Prostate gland (tissue), 2 donors: ENCODE measurements around the gene EPS15. TPM values are rescaled to one million over a fixed set of nuclear protein-coding genes. Genes with fewer than 3 reads are reported as not detected.

Experiments
- DNase-seq: peaks from one replicate; pipeline ENCODE4 v3.0.0-alpha.2; 2019; ENCODE audit warnings: low spot score
- H3K27ac ChIP-seq, 2 donors: fragments of 200-600 bp; sonication (generic); 2 replicates each; pipeline ENCODE4 v1.5.1; 2017 to 2019
- H3K27me3 ChIP-seq: fragments of 200-600 bp; sonication (generic); replicated peaks from 2 replicates; pipeline ENCODE4 v1.5.1; 2019; ENCODE audit not compliant: insufficient read depth
- H3K36me3 ChIP-seq, 2 donors: fragments of 200-600 bp; sonication (generic); 1 replicate in 1 of 2; 2 replicates in 1 of 2; pipeline versions ENCODE4 v1.5.1 to v1.8.1; 2017 to 2019
- H3K4me1 ChIP-seq: fragments of 200-600 bp; sonication (generic); replicated peaks from 2 replicates; pipeline ENCODE4 v1.5.1; 2019
- H3K4me3 ChIP-seq, 2 donors: fragments of 200-600 bp; sonication (generic); 2 replicates each; pipeline ENCODE4 v1.5.1; 2017 to 2019
- H3K9me3 ChIP-seq: fragments of 200-600 bp; sonication (generic); 2 replicates; pipeline ENCODE4 v1.5.1; 2017
- POLR2A ChIP-seq: fragments of 450-650 bp; IDR thresholded peaks from one replicate; pipeline ENCODE4 v1.6.1; 2016; ENCODE audit warnings: antibody characterized with exemption, mild to moderate bottlenecking
- POLR2AphosphoS5 ChIP-seq: sonication (generic); formaldehyde crosslinking; IDR thresholded peaks from one replicate; pipeline ENCODE4 v1.6.1; 2017; ENCODE audit warnings: antibody characterized with exemption
- WGBS: methylation state at CpG from one replicate; pipeline ENCODE4 v1.1.5; 2018; 5-methylcytosine and 5-hydroxymethylcytosine counted together
- intact Hi-C: fragments of 100-400 bp; cut with DNase I; formaldehyde crosslinking; loops from one replicate; pipeline ENCODE4 v1.14.2; 2022
- total RNA-seq, 2 donors: library from RNA; depleted of rRNA; stranded (reverse); fragments of >200 nt; gene quantifications; one replicate each; pipeline ENCODE4 v1.1.0, GENCODE V29; 2016
- TF ChIP-seq, protein P1 (sequence below), 4 experiments: fragments of 200-600 bp in 2 of 4; fragments of 450-650 bp in 2 of 4; sonication (generic) in 2 of 4; IDR thresholded peaks; 1 replicate in 3 of 4; 2 replicates in 1 of 4; pipeline ENCODE4 v1.5.1; 2016 to 2019; ENCODE audit warnings: antibody characterized with exemption in 4 of 4, mild to moderate bottlenecking in 2 of 4, moderate library complexity in 2 of 4

The EPS15 gene
- total RNA-seq = 10 to 100 TPM; 62.4 to 70.4 TPM

GRCh38 chr1:51519048-51519864, at the start of gene EPS15:
Gene EPS15, minus strand, starts transcription at chr1:51519266. Its CDS starts 35 bp downstream, at chr1:51519231.
- DNase-seq = peak; percentile 90
- H3K27me3 ChIP-seq = no peaks in the 10 kb centered on the region
- H3K4me1 ChIP-seq = no peaks in the 10 kb centered on the region
- intact Hi-C loops = no loop called here
- H3K9me3 ChIP-seq = no peaks in the 10 kb centered on the region
- TF ChIP-seq POLR2AphosphoS5 (peak; percentile 33), POLR2A (peak; percentile 85)
- TF ChIP-seq, protein P1, sequence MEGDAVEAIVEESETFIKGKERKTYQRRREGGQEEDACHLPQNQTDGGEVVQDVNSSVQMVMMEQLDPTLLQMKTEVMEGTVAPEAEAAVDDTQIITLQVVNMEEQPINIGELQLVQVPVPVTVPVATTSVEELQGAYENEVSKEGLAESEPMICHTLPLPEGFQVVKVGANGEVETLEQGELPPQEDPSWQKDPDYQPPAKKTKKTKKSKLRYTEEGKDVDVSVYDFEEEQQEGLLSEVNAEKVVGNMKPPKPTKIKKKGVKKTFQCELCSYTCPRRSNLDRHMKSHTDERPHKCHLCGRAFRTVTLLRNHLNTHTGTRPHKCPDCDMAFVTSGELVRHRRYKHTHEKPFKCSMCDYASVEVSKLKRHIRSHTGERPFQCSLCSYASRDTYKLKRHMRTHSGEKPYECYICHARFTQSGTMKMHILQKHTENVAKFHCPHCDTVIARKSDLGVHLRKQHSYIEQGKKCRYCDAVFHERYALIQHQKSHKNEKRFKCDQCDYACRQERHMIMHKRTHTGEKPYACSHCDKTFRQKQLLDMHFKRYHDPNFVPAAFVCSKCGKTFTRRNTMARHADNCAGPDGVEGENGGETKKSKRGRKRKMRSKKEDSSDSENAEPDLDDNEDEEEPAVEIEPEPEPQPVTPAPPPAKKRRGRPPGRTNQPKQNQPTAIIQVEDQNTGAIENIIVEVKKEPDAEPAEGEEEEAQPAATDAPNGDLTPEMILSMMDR (IDR thresholded peaks at IDR 0.05) = no peak
- H3K27ac ChIP-seq = peak within 1 kb of the TSS; percentile 81 to 94
- WGBS = 1% methylated on average over 24 of the region's 56 CpGs
- peak within 1 kb of the TSS; percentile 83 to 95 for H3K4me3 ChIP-seq
- H3K36me3 ChIP-seq = no peaks in the 10 kb centered on the region

DNA sequence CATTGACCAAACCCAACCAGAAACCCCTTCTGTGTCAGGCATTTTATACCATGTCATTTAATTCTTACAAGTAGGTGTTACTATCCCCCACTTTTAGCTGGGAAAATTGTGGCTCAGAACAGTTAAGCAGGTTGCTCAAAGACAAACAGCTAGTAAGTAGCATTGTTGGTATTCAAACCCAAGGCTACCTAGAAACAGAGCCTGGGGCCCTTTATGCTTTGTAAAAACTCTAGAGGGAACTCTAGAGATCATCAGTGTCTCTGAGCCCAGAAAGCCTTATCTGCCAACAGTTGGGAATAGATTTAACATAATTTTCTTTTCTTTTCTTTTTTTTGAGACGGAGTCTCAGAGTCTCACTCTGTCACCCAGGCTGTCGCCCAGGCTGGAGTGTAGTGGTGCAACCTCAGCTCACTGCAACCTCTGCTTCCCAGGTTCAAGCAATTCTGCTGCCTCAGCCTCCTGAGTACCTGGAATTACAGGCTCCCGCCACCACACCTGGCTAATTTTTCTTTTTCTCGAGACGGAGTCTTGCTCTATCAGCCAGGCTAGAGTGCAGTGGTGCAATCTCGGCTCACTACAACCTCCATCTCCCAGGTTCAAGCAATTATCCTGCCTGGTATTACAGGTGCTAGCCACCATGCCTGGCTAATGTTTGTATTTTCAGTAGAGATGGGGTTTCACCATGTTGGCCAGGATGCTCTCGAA, 49.3 kb upstream of the EPS15 start:
- no peak for TF ChIP-seq POLR2AphosphoS5
- no peak for TF ChIP-seq POLR2A
- TF ChIP-seq, protein P1 (IDR thresholded peaks at IDR 0.05) = no peak

GRCh38 chr1:51567653-51568052, 48.6 kb upstream of the EPS15 start:
- intact Hi-C loops = loop anchor here (10.0 kb wide), 1 partner anchor 197 kb away; no protein-coding TSS in a partner anchor

More for the DNA sequence above, 49.3 kb upstream of the EPS15 start:
- DNase-seq = no peak
- 90% methylated on average over 7 of the region's 7 CpGs for WGBS
- intact Hi-C loops = loop anchor here (10.0 kb wide), 1 partner anchor 196 kb away; no protein-coding TSS in a partner anchor
- no peaks in the 10 kb centered on the region for H3K36me3 ChIP-seq
- H3K4me3 ChIP-seq = no peak overlapping the region
- no peaks in the 10 kb centered on the region for H3K27me3 ChIP-seq
- H3K9me3 ChIP-seq = no peaks in the 10 kb centered on the region
- H3K4me1 ChIP-seq = peaks cover 16% of the 10 kb centered on the region
- H3K27ac ChIP-seq = peak overlapping the region; percentile 48 to 68

GRCh38 chr1:51566260-51566659, 47.2 kb upstream of the EPS15 start:
- H3K4me3 ChIP-seq = no peak overlapping the region
- no peaks in the 10 kb centered on the region for H3K27me3 ChIP-seq
- intact Hi-C loops = loop anchor here (10.0 kb wide), 1 partner anchor 199 kb away; no protein-coding TSS in a partner anchor
- peaks cover 16% of the 10 kb centered on the region for H3K4me1 ChIP-seq
- no peaks in the 10 kb centered on the region for H3K9me3 ChIP-seq
- no peak for DNase-seq
- WGBS = 96% methylated on average over 3 of the region's 3 CpGs
- TF ChIP-seq POLR2A (no peak), POLR2AphosphoS5 (no peak)
- TF ChIP-seq, protein P1 (IDR thresholded peaks at IDR 0.05) = no peak
- peak overlapping the region in 1 of 2 donors; percentile 68 for H3K27ac ChIP-seq
- H3K36me3 ChIP-seq = no peaks in the 10 kb centered on the region

More at GRCh38 chr1:51567653-51568052, 48.6 kb upstream of the EPS15 start:
- Histone ChIP-seq H3K9me3 (no peaks in the 10 kb centered on the region), H3K4me3 (no peak overlapping the region), H3K36me3 (no peaks in the 10 kb centered on the region), H3K27me3 (no peaks in the 10 kb centered on the region), H3K4me1 (peaks cover 16% of the 10 kb centered on the region), H3K27ac (peak overlapping the region; percentile 48 to 68)
- DNase-seq = peak; percentile 39
- TF ChIP-seq POLR2AphosphoS5 = peak; percentile 62
- TF ChIP-seq POLR2A = no peak

GRCh38 chr1:51565009-51565408, 45.9 kb upstream of the EPS15 start:
- Histone ChIP-seq H3K27ac (no peak overlapping the region), H3K9me3 (no peaks in the 10 kb centered on the region), H3K27me3 (no peaks in the 10 kb centered on the region), H3K36me3 (no peaks in the 10 kb centered on the region), H3K4me3 (no peak overlapping the region), H3K4me1 (peaks cover 16% of the 10 kb centered on the region)
- DNase-seq = no peak
- intact Hi-C loops = loop anchor here (10.0 kb wide), 1 partner anchor 200 kb away; no protein-coding TSS in a partner anchor
- 83% methylated on average over 2 of the region's 2 CpGs for WGBS
- TF ChIP-seq POLR2A (no peak), POLR2AphosphoS5 (no peak)
- TF ChIP-seq, protein P1 (IDR thresholded peaks at IDR 0.05) = no peak
